Activated CD4-positive, alpha-beta T cell treated with anti-CD3 and anti-CD28 coated beads, Interleukin-2, amount 50 U/mL, for 1 hour (primary cell): ENCODE data around the gene MB.
"Not testable (repeated sequence)": the region's sequence is repeated elsewhere in the genome, so short reads cannot be mapped to it uniquely, and the experiment has no call there.

Experiments used
- DNase-seq: peaks from one replicate; pipeline ENCODE4 v3.0.0-alpha.2; 2020

Gene MB

GRCh38 chr22:35617137-35617755 lies at the start of gene MB:
Gene MB, minus strand, starts transcription at chr22:35617329. Its CDS starts 72 bp downstream, at chr22:35617257.
- no peak for DNase-seq

DNA sequence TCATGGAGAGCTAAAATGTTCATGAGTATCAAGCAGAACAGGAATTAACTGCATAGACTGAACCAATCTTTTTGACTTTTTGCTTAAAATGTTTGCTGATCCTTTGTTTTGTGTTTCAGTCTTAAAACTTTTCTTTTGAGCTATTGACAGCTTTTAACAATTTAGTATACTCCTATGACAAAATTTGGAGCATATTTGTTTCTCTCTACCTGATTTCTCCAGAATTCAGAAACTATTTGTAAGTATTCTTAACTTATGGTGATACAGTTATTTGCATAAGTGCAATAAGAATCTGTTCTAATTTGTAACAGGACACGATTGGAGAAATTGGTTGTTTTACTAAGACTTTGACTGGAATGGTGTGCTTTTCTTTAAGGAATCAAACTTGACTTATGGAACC lies 49.6 kb upstream of the MB start:
- DNase-seq = not testable (repeated sequence)

DNA sequence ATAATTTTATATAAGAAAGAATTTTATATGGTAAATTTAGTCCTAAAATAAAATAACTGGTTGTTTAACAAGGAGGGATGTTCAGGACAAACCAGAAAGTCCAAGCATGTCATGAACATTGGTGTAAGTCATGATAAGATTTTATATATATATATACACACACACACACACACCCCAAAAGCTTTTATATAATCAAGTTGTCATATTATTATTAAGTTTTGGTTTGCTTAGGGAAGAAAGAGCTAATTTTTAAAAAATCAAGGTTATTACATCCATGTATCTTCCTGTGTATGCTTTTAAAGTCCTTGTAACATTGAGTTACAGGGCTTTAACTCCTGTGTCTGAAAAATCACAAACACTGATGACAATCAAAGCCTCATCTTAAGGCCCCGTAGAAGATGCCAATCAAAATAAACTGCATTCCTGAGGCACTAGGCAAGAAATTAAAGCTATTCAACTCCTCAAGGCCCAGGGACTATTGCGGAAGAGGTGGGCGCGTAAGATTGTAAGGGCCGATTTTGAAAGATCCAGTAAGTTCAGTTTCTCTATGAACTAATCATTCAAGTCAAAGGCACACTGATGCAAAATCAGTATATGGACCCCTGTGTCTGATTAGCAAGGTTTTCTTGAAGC lies 47.9 kb upstream of the MB start:
- DNase-seq = no peak

DNA sequence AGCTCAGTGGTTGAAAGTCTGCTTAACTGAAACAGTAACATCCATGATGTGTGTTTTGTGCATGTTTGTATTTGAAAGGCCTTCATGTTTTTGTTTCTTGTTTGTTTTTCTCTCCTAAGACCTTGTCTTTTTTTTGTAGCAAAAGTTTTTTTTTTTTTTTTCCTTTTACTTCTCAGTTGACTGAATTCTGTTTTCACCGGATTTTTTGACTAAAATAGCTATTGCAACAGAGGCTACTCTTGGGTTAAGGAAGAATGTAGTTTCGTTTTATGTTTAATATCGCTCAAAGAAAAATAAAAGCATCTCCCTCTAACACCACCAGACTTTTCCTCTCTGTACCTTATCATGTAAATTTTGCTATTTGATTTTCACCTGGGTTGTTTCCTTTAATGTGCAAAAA lies 46.2 kb upstream of the MB start:
- no peak for DNase-seq

- DNase-seq = no peak
Measured at GRCh38 chr22:35662914-35663313, 45.8 kb upstream of the MB start.

GRCh38 chr22:35661464-35661863 lies 44.3 kb upstream of the MB start:
- no peak for DNase-seq

- peak; percentile 61 for DNase-seq
Measured at GRCh38 chr22:35660291-35661127, 43.4 kb upstream of the MB start.

DNA sequence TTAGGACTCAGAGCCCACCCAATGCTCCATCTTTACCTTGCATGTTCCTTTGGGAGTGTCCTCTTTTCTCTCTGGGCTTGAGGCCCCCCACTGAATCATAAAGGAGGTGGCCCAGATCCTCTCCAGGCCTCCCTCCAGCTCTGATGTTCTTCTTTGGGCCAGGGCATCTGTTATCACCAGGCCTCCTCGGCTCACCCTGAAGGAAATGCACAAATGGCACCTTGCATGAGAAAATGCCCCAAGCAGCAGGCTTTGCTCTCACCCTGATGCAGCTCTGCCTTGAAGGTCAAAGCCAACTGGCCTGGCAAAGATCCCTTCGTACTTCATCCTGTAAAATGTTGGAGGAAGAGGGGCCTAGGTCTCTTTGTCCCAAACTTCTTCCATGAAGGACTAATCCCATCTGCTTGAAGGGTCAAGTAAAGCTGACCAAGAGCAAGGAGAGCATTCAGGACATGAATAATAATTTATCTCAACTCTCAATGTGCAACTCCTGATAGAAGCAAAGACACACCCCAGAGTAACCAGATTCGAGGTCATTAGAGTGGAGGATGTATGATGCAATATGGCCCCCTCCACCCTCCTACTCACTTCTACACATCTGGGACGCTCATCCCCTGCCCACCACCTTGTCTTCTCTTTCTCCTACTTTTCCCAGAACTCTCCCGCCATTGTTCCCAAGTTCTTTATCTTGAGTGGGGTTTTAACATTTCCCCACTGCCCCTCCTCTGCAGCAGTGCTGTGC lies 40.6 kb upstream of the MB start:
- no peak for DNase-seq

- no peak for DNase-seq
Measured at GRCh38 chr22:35656284-35656752, 39.2 kb upstream of the MB start.

DNA sequence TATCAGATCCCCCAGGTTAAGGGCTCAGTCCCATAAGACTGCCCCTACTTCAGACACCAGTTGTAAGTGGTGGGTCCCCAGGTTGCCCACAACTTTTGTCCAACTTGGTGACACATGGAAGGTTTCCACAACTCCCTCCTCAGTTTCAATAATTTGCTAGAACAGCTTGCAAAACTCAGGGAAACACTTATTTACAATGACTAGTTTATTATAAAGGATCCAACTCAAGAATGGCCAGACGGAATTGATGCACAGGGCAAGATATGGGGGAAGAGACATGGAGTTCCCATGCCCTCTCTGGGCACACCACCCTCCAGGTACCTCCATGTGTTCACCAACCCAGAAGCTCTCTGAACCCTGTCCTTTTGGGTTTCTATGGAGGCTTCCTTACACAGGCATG lies 36.7 kb upstream of the MB start:
- no peak for DNase-seq

DNA sequence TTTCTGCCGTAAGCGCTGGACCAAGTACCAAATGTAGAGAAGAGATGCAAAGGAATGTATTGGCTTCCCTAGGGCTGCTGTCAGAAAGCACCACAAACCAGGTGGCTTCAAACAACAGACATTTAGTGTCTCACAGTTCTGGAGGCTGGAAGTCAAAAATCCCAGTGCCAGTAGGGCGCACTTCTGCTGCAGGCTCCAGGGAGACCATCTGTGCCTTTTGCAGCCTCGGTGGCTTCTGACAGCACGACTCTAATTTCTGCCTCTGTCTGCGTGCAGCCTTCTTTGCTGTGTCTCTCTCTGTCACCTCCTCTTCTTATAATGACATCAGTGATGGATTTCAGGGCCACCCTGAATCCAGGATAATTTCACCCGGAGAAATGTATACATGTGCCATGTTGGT lies 34.0 kb upstream of the MB start:
- DNase-seq = no peak

DNA sequence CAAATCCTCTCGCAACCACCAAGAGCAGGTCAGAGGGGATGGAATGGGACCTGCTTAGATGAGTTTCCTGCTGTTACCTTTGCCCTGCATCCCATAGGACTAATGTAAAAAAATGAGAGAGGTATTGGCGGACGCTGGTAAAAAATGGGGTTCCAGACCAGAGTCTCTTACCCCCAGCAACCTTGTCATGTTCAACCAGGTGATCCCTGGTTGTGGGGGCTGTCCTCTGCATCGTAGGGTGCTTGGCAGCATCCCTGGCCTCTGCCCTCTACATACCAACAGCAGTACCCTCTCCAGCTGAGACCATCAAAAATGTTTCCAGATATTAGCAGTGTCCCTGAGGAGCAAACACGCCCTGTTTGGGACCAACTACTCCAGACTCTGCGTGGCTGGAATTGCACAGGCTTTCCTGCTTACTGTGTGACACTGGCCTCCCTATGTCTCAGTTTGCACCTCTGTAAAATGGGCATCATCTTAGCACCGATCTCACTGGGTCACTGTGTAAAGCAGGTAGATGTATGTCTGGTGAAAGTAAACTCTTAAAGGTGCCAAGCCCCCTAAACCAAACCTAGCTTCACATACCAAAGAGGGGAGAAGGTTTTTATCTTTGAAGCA lies 32.6 kb upstream of the MB start:
- no peak for DNase-seq

DNA sequence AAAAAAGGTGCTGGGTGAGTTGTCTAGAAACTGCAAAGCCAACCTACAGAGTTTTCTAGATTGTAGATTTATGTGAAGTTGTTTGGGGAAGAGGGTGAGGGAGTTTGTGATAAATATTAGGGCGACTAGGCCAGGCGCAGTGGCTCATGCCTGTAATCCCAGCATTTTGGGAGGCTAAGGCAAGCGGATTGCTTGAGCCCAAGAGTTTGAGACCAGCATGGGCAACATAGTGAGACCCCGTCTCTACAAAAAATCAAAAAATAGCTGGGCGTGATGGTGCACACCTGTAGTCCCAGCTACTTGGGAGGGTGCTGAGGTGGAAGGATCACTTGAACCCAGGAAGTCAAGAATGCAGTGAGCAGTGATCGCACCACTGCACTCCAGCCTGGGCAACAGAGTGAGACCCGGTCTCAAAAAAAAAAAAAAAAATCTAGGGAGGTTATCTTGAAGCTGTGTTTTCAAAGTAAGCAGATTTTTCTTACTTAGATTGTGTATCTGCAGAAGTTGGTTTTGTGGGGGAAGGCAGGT lies 32.0 kb upstream of the MB start:
- DNase-seq = no peak

GRCh38 chr22:35648066-35649025 lies 31.2 kb upstream of the MB start, which contains the start of gene APOL6:
Gene APOL6, plus strand, starts transcription at chr22:35648446. Its CDS starts 7,980 bp downstream, at chr22:35656426.
- DNase-seq = peak; percentile 41

DNA sequence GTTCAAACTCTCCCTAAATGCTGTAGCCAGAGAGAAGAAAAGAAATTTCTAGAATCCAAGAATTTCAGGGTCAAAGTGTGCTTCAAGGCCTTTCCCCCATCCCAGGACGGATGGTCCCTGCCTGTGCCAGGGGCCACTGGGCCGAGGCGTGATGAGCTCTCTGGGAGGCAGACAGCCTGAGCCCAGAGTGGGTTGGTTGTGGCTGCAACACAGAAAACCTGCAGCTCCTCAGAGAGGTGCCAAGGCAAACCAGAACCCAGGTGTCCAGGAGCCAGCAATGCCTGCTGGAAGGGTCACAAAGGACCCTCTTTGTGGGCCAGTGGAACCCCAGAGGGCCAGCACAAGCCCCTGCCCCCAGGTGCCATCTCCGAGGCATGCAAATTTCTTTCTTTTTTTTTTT lies 28.5 kb upstream of the MB start:
- no peak for DNase-seq

DNA sequence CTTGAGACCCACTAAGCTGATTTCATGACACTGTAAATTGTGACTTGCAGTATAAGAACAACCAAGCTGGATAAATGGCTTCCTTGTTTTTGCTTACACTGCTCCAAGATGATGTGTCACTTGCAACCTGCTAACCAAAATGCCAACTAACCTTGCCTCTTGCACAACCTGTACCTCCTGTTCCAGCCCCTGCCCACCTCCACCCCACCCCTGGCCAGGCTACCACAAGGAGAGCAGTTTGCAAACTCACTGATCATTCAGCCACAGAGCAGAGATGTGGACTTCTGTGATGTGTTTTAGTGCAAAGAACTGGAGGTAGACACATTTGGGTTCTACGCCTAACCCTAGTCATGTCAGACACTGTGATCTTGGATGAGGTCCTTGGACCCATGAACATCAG lies 26.9 kb upstream of the MB start:
- DNase-seq = no peak

DNA sequence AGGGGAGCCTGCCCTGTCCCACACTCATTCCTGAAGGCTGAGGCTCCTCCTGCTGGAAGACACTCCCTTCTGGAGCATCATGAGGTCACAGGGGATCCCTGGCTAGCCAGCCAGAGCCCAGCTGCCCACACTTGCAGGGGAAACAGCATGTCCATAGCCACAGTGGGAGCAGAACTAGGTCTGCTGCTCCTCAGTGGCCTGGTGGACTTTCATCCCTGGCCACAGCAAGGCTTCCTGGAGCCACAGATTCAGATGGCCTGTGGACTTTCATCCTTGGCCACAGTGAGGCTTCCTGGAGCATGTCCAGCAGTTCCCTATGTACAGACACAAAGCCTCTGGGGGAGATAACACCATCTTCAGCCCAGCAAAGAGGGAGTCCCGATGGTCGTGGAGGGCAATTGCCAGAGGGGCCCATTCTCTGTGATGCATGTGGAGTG lies 25.2 kb upstream of the MB start:
- no peak for DNase-seq

DNA sequence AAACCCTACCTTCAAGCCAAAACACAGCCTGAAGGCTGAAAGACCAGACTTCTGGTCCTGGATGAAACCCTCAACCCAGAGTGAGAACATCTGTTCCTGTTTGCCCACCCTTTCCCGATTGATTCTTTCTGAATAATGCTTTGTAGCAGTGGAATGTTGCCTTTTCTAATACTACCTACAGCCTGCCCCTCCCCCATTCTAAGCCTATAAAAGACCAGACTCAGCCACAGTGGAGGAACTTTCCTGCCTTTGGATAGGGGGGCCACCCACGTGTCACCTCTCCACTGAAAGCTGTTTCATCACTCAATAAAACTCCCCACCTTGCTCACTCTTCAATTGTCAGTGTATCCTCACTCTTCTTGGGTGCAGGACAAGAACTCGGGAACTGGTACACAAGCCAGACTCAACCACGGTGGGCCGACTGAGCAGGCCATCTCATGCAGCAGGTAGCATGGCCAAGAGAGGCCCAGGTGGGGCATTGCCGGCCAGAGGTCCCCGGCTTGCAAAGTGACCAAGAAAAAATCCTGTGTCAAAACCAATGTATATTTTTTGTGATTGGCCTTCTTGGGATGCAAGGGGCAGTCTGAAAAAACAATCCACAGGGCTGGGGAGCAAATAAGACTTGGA lies 24.5 kb upstream of the MB start:
- DNase-seq = no peak

- DNase-seq = no peak
Measured at GRCh38 chr22:35638410-35638809, 21.3 kb upstream of the MB start.

- no peak for DNase-seq
Measured at GRCh38 chr22:35638001-35638400, 20.9 kb upstream of the MB start.

DNA sequence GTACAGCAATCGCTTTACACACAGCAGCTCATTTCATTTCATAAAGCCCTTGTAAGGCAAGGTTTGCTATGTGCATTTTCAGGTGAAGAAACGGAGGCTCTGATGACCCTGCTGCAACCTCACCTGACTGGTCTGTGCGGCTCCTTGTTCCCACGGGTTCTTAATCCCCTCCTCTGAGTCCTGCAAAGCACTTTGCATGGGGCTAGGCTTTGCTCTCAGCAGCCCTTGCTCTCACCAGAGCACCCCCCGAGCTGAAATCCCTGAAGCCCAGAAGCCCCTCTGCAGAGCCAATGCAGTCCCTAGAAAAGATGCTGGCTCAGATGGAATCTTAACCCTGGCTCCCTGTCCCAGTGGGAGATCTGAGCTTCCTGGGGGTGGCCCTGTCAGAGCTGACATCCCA lies 20.1 kb upstream of the MB start:
- DNase-seq = no peak
